ENCODE results near the gene RPP14. TPM values are rescaled to one million over a fixed set of nuclear protein-coding genes. Genes with fewer than 3 reads are reported as not detected.
"Not testable (repeated sequence)": the region's sequence is repeated elsewhere in the genome, so short reads cannot be mapped to it uniquely, and the experiment has no call there.

Gene RPP14
- total and polyA plus RNA-seq, 3 donors from 2014 or later: 13.8 to 18.4 (median 17.0) TPM

GRCh38 chr3:58260733-58261132 is 45.3 kb upstream of the RPP14 start:
- intact Hi-C loops (cut with DNase I; ENCODE audit: low total_unique reads): no loop called here
- no peak overlapping the region for H3K27ac ChIP-seq
- WGBS, 2 donors: 83 to 84% methylated on average over 4 to 6 of the region's 6 CpGs
- no peak overlapping the region for H3K4me3 ChIP-seq
- no peaks in the 10 kb centered on the region for H3K36me3 ChIP-seq (ENCODE audit: low read depth, missing control alignments)
- no peaks in the 10 kb centered on the region for H3K9me3 ChIP-seq
- no peaks in the 10 kb centered on the region for H3K27me3 ChIP-seq
- TF ChIP-seq CTCF (IDR thresholded peaks at IDR 0.05) (no peak), POLR2A (IDR thresholded peaks at IDR 0.05) (no peak)
- DNase-seq: no peak
- H3K4me1 ChIP-seq: no peaks in the 10 kb centered on the region

GRCh38 chr3:58261954-58262666 is 43.9 kb upstream of the RPP14 start:
- Histone ChIP-seq H3K4me3 (no peak overlapping the region), H3K27ac (no peak overlapping the region), H3K4me1 (no peaks in the 10 kb centered on the region), H3K36me3 (ENCODE audit: low read depth, missing control alignments) (no peaks in the 10 kb centered on the region), H3K9me3 (no peaks in the 10 kb centered on the region), H3K27me3 (no peaks in the 10 kb centered on the region)
- DNase-seq: no peak
- intact Hi-C loops (cut with DNase I; ENCODE audit: low total_unique reads): no loop called here
- 86 to 93% methylated on average over 3 of the region's 3 CpGs for WGBS, 2 donors
- no peak for TF ChIP-seq POLR2A (IDR thresholded peaks at IDR 0.05)
- TF ChIP-seq CTCF (IDR thresholded peaks at IDR 0.05): no peak

- no peak for TF ChIP-seq CTCF (IDR thresholded peaks at IDR 0.05)
- no peak for TF ChIP-seq POLR2A (IDR thresholded peaks at IDR 0.05)
- no peaks in the 10 kb centered on the region for H3K36me3 ChIP-seq (ENCODE audit: low read depth, missing control alignments)
- no peaks in the 10 kb centered on the region for H3K4me1 ChIP-seq
- no peak overlapping the region for H3K4me3 ChIP-seq
- WGBS, 2 donors: 58 to 76% methylated on average over 1 of the region's 1 CpG
- no peaks in the 10 kb centered on the region for H3K9me3 ChIP-seq
- H3K27me3 ChIP-seq: no peaks in the 10 kb centered on the region
- H3K27ac ChIP-seq: no peak overlapping the region
- DNase-seq: no peak
- intact Hi-C loops (cut with DNase I; ENCODE audit: low total_unique reads): no loop called here
These were observed 39.5 kb upstream of the RPP14 start for GRCh38 chr3:58266577-58266976.

GRCh38 chr3:58267543-58267942 is 38.5 kb upstream of the RPP14 start:
- H3K27ac ChIP-seq; H3K9me3 ChIP-seq; H3K27me3 ChIP-seq; DNase-seq; intact Hi-C loops (cut with DNase I; ENCODE audit: low total_unique reads); H3K4me1 ChIP-seq; H3K36me3 ChIP-seq (ENCODE audit: low read depth, missing control alignments); H3K4me3 ChIP-seq: not testable (repeated sequence)
- WGBS, 2 donors: 90 to 94% methylated on average over 1 of the region's 1 CpG

- no peak for DNase-seq
- Histone ChIP-seq H3K27me3 (no peaks in the 10 kb centered on the region), H3K9me3 (no peaks in the 10 kb centered on the region), H3K36me3 (ENCODE audit: low read depth, missing control alignments) (no peaks in the 10 kb centered on the region), H3K4me3 (no peak overlapping the region), H3K4me1 (no peaks in the 10 kb centered on the region), H3K27ac (no peak overlapping the region)
- intact Hi-C loops (cut with DNase I; ENCODE audit: low total_unique reads): no loop called here
- TF ChIP-seq CTCF (IDR thresholded peaks at IDR 0.05): no peak
- TF ChIP-seq POLR2A (IDR thresholded peaks at IDR 0.05): no peak
- WGBS, 2 donors: 87 to 96% methylated on average over 1 to 2 of the region's 2 CpGs
These were observed 36.7 kb upstream of the RPP14 start for GRCh38 chr3:58269356-58269755.
